Mucosa of rectum (tissue), 2 donors: Measurements from ENCODE around the gene NRXN2.

Experiments
- H3K27ac ChIP-seq, 2 donors: one replicate each; pipeline ENCODE4 v1.7.0; 2013; ENCODE audit warnings: inconsistent platforms in 2 of 2, low read depth in 2 of 2, low read length in 2 of 2
- H3K27me3 ChIP-seq, 2 donors: one replicate each; pipeline ENCODE4 v1.7.0; 2013; ENCODE audit warnings: low read length in 2 of 2; ENCODE audit not compliant: control insufficient read depth in 2 of 2, insufficient read depth in 2 of 2
- H3K36me3 ChIP-seq, 2 donors: one replicate each; pipeline ENCODE4 v1.7.0; 2013; ENCODE audit warnings: low read length in 2 of 2; ENCODE audit not compliant: control insufficient read depth in 2 of 2, insufficient read depth in 2 of 2
- H3K4me1 ChIP-seq, 2 donors: one replicate each; pipeline ENCODE4 v1.7.0; 2013; ENCODE audit warnings: low read length in 2 of 2, mild to moderate bottlenecking in 1 of 2; ENCODE audit not compliant: control insufficient read depth in 2 of 2, insufficient read depth in 2 of 2
- H3K4me3 ChIP-seq, 2 donors: one replicate each; pipeline ENCODE4 v1.7.0; 2013; ENCODE audit warnings: low read length in 2 of 2
- H3K9ac ChIP-seq, 2 donors: one replicate each; pipeline ENCODE4 v1.7.0; 2013; ENCODE audit warnings: low read length in 2 of 2, low read depth in 1 of 2, mild to moderate bottlenecking in 1 of 2
- H3K9me3 ChIP-seq, 2 donors: one replicate each; pipeline ENCODE4 v1.7.0; 2013; ENCODE audit warnings: low read length in 2 of 2; ENCODE audit not compliant: control insufficient read depth in 2 of 2
- donor health status: healthy.
- donor health status: Normal muscosa, but diverticular disease.

NRXN2 gene

GRCh38 chr11:64592234-64592615, 130.8 kb downstream of the NRXN2 start:
- Histone ChIP-seq H3K4me3 (no peak overlapping the region), H3K9ac (no peak overlapping the region), H3K27ac (no peak overlapping the region), H3K27me3 (no peaks in the 10 kb centered on the region), H3K9me3 (no peaks in the 10 kb centered on the region), H3K36me3 (no peaks in the 10 kb centered on the region), H3K4me1 (no peaks in the 10 kb centered on the region)

GRCh38 chr11:64591257-64592233, 131.5 kb downstream of the NRXN2 start:
- Histone ChIP-seq H3K9ac (no peak overlapping the region), H3K36me3 (no peaks in the 10 kb centered on the region), H3K27me3 (peaks cover 0 to 1% of the 10 kb centered on the region in 2 donors), H3K4me3 (no peak overlapping the region), H3K9me3 (no peaks in the 10 kb centered on the region), H3K27ac (no peak overlapping the region), H3K4me1 (no peaks in the 10 kb centered on the region)

- Histone ChIP-seq H3K9ac (no peak within 1 kb of the TSS), H3K36me3 (no peaks in the 10 kb centered on the region), H3K4me3 (no peak within 1 kb of the TSS), H3K9me3 (no peaks in the 10 kb centered on the region), H3K27ac (no peak within 1 kb of the TSS), H3K27me3 (peaks cover 0 to 3% of the 10 kb centered on the region in 2 donors), H3K4me1 (no peaks in the 10 kb centered on the region)
Measured at GRCh38 chr11:64590763-64591221, 132.2 kb downstream of the NRXN2 start, which contains the start of gene SLC22A12. Gene SLC22A12, plus strand, starts transcription at chr11:64591220. Its CDS starts 337 bp downstream, at chr11:64591557.

- Histone ChIP-seq H3K27ac (no peak overlapping the region), H3K4me1 (no peaks in the 10 kb centered on the region), H3K4me3 (no peak overlapping the region), H3K36me3 (no peaks in the 10 kb centered on the region), H3K9me3 (no peaks in the 10 kb centered on the region), H3K27me3 (peaks cover 0 to 5% of the 10 kb centered on the region in 2 donors), H3K9ac (no peak overlapping the region)
Measured at GRCh38 chr11:64588701-64589100, 134.3 kb downstream of the NRXN2 start.

GRCh38 chr11:64586366-64586765, 136.6 kb downstream of the NRXN2 start:
- H3K27ac ChIP-seq, result no peak overlapping the region
- no peak overlapping the region for H3K9ac ChIP-seq
- no peaks in the 10 kb centered on the region for H3K4me1 ChIP-seq

DNA sequence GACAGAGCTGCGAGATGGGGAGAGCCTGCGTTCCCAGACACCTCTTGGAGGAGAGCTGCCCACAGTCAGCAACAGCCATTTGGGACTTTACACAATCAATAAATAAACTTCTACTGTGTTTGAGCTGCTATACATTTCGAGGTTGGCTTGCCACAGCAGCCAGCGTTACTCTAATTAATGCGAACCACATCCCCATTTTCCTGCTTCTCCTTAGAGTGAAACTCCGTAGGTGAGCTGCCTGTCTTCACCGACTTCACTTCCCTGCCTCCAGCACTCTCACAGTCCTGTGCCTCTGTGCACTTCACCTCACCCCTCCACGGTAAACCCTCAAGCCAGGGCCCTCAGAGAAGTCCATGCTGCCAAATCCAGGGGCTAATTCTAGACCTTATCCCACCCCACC, 137.8 kb downstream of the NRXN2 start:
- Histone ChIP-seq H3K36me3 (no peaks in the 10 kb centered on the region), H3K9ac (no peak overlapping the region), H3K4me1 (no peaks in the 10 kb centered on the region), H3K27ac (no peak overlapping the region), H3K27me3 (peaks cover 0 to 5% of the 10 kb centered on the region in 2 donors), H3K9me3 (no peaks in the 10 kb centered on the region), H3K4me3 (no peak overlapping the region)

More at GRCh38 chr11:64586366-64586765, 136.6 kb downstream of the NRXN2 start:
- Histone ChIP-seq H3K36me3 (no peaks in the 10 kb centered on the region), H3K27me3 (peaks cover 0 to 5% of the 10 kb centered on the region in 2 donors), H3K9me3 (no peaks in the 10 kb centered on the region), H3K4me3 (no peak overlapping the region)

GRCh38 chr11:64583296-64584262, 139.4 kb downstream of the NRXN2 start:
- Histone ChIP-seq H3K9me3 (no peaks in the 10 kb centered on the region), H3K27me3 (peaks cover 0 to 5% of the 10 kb centered on the region in 2 donors), H3K4me1 (no peaks in the 10 kb centered on the region), H3K36me3 (no peaks in the 10 kb centered on the region), H3K9ac (no peak overlapping the region), H3K27ac (no peak overlapping the region), H3K4me3 (no peak overlapping the region)

DNA sequence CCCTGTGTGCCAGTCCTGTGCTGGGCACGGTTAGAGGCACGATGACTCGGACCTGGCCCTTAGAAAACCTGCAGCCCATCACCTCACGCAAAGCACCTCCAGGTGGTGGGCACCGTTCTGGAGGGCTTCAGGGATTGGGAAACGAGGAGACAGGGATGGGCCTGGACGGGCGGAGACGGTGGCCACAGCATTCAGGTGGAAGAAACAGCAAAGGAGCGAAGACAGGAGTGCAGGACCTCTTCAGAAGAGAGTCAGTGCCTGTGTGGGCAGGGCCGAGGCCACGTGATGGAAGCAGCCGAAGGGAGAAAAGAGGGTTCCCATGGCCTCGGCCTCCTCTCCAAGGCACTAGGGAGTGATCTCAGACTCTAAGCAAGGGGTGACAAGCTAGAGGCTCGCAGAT, 140.1 kb downstream of the NRXN2 start:
- H3K27ac ChIP-seq, result no peak overlapping the region
- H3K9ac ChIP-seq, result no peak overlapping the region
- no peak overlapping the region for H3K4me3 ChIP-seq
- peaks cover 0 to 5% of the 10 kb centered on the region in 2 donors for H3K27me3 ChIP-seq
- no peaks in the 10 kb centered on the region for H3K36me3 ChIP-seq
- H3K4me1 ChIP-seq, result no peaks in the 10 kb centered on the region
- no peaks in the 10 kb centered on the region for H3K9me3 ChIP-seq

- no peaks in the 10 kb centered on the region for H3K4me1 ChIP-seq
- H3K36me3 ChIP-seq, result no peaks in the 10 kb centered on the region
- no peak overlapping the region for H3K4me3 ChIP-seq
- no peaks in the 10 kb centered on the region for H3K9me3 ChIP-seq
- H3K27me3 ChIP-seq, result peaks cover 0 to 2% of the 10 kb centered on the region in 2 donors
- H3K9ac ChIP-seq, result no peak overlapping the region
- no peak overlapping the region for H3K27ac ChIP-seq
Measured at GRCh38 chr11:64581057-64581523, 141.9 kb downstream of the NRXN2 start.
